Measurements from ENCODE around the gene OR52N4.

GRCh38 chr11:5803982-5804381, 49.9 kb downstream of the OR52N4 start:
- TF ChIP-seq, protein P1, sequence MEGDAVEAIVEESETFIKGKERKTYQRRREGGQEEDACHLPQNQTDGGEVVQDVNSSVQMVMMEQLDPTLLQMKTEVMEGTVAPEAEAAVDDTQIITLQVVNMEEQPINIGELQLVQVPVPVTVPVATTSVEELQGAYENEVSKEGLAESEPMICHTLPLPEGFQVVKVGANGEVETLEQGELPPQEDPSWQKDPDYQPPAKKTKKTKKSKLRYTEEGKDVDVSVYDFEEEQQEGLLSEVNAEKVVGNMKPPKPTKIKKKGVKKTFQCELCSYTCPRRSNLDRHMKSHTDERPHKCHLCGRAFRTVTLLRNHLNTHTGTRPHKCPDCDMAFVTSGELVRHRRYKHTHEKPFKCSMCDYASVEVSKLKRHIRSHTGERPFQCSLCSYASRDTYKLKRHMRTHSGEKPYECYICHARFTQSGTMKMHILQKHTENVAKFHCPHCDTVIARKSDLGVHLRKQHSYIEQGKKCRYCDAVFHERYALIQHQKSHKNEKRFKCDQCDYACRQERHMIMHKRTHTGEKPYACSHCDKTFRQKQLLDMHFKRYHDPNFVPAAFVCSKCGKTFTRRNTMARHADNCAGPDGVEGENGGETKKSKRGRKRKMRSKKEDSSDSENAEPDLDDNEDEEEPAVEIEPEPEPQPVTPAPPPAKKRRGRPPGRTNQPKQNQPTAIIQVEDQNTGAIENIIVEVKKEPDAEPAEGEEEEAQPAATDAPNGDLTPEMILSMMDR (IDR thresholded peaks at IDR 0.05; ENCODE audit: low read depth, low read length, poor library complexity, severe bottlenecking): no peak
- no peak for TF ChIP-seq EZH2phosphoT487 (IDR thresholded peaks at IDR 0.05; ENCODE audit: borderline replicate concordance, low read length)
